Bronchial epithelial cell (primary cell): Measurements from ENCODE around the gene RNASEL. TPM values are rescaled to one million over a fixed set of nuclear protein-coding genes. Genes with fewer than 3 reads are reported as not detected.
"Not testable (repeated sequence)": the region's sequence is repeated elsewhere in the genome, so short reads cannot be mapped to it uniquely, and the experiment has no call there.

Experiments
- DNase-seq: peaks from one replicate; pipeline ENCODE4 v3.0.0-alpha.2; 2010; ENCODE audit warnings: low read depth
- FAIRE-seq: peaks from 2 replicates; lab custom pipeline; 2011; peaks lifted over from hg19 to GRCh38; lab: Jason Lieb, UNC
- H3K27me3 ChIP-seq: 2 replicates; pipeline ENCODE4 v1.5.1; 2011; ENCODE audit warnings: low read length; ENCODE audit not compliant: control insufficient read depth, insufficient read depth
- H3K36me3 ChIP-seq: 2 replicates; pipeline ENCODE4 v1.5.1; 2011; ENCODE audit warnings: low read length; ENCODE audit not compliant: control insufficient read depth, insufficient read depth
- H3K4me3 ChIP-seq: 2 replicates; pipeline ENCODE4 v1.5.1; 2011; ENCODE audit warnings: mild to moderate bottlenecking, low read depth, low read length, control low read depth
- total RNA-seq: library from RNA; depleted of rRNA; stranded (reverse); fragments of >200 nt; gene quantifications from 2 replicates; pipeline ENCODE4 v1.2.1, GENCODE V29; 2014
- TF ChIP-seq, protein P1 (sequence below): IDR thresholded peaks from 2 replicates; pipeline ENCODE4 v1.5.1; 2011; ENCODE audit warnings: mild to moderate bottlenecking, moderate library complexity, low read length, control low read depth, inconsistent platforms; ENCODE audit not compliant: insufficient read depth, severe bottlenecking

Gene RNASEL
- total RNA-seq, 1 donor from 2014 or later, result 3.2 TPM

DNA sequence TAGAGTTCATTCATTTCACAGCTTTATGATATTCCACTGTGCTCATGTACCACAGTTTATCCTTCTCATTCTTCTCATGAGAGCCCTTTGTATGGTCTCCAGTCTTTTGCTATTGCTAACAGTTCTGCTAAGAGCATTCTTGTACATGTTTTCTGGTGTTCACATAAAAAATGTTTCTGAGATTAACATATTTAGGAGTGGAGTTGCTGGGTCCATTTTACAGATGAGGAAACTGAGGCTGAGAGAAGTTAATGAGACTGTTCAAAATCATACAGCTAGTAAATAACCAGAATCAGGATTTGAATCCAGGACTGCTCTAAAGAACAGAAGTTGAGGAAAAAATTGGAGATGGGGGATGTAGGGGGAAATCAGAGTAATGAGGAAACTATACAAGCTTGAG is 44.0 kb upstream of the RNASEL start:
- Histone ChIP-seq H3K27me3 (no peaks in the 10 kb centered on the region), H3K36me3 (no peaks in the 10 kb centered on the region), H3K4me3 (no peak overlapping the region)
- TF ChIP-seq, protein P1, sequence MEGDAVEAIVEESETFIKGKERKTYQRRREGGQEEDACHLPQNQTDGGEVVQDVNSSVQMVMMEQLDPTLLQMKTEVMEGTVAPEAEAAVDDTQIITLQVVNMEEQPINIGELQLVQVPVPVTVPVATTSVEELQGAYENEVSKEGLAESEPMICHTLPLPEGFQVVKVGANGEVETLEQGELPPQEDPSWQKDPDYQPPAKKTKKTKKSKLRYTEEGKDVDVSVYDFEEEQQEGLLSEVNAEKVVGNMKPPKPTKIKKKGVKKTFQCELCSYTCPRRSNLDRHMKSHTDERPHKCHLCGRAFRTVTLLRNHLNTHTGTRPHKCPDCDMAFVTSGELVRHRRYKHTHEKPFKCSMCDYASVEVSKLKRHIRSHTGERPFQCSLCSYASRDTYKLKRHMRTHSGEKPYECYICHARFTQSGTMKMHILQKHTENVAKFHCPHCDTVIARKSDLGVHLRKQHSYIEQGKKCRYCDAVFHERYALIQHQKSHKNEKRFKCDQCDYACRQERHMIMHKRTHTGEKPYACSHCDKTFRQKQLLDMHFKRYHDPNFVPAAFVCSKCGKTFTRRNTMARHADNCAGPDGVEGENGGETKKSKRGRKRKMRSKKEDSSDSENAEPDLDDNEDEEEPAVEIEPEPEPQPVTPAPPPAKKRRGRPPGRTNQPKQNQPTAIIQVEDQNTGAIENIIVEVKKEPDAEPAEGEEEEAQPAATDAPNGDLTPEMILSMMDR, result no peak
- DNase-seq, result no peak
- no peak for FAIRE-seq

DNA sequence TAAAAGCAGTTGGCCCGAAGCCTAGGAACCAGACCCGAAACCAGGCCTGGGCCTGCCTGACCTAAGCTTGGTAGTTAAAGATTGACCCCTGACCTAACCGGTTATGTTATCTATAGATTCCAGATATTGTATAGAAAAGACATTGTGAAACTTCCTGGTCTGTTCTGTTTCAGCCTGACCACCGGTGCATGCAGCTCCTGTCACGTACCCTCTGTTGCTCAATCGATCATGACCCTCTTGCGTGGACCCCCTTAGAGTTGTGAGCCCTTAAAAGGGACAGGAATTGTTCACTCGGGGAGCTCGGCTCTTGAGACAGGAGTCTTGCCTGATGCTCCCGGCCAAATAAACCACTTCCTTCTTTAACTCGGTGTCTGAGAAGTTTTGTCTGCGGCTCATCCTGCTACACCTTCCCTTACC is 43.4 kb upstream of the RNASEL start:
- FAIRE-seq, DNase-seq: not testable (repeated sequence)

DNA sequence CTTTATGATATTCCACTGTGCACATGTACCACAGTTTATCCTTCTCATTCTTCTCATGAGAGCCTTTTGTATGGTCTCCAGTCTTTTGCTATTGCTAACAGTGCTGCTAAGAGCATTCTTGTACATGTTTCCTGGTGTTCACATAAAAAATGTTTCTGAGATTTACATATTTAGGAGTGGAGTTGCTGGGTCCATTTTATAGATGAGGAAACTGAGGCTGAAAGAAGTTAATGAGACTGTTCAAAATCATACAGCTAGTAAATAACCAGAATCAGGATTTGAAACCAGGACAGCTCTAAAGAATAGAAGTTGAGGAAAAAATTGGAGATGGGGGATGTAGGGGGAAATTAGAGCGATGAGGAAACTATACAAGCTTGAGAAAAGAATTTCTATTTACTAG is 42.9 kb upstream of the RNASEL start:
- no peak overlapping the region for H3K4me3 ChIP-seq
- FAIRE-seq, result no peak

More for the DNA sequence above, 43.4 kb upstream of the RNASEL start:
- not testable (repeated sequence) for H3K27me3 ChIP-seq, H3K36me3 ChIP-seq, H3K4me3 ChIP-seq

DNA sequence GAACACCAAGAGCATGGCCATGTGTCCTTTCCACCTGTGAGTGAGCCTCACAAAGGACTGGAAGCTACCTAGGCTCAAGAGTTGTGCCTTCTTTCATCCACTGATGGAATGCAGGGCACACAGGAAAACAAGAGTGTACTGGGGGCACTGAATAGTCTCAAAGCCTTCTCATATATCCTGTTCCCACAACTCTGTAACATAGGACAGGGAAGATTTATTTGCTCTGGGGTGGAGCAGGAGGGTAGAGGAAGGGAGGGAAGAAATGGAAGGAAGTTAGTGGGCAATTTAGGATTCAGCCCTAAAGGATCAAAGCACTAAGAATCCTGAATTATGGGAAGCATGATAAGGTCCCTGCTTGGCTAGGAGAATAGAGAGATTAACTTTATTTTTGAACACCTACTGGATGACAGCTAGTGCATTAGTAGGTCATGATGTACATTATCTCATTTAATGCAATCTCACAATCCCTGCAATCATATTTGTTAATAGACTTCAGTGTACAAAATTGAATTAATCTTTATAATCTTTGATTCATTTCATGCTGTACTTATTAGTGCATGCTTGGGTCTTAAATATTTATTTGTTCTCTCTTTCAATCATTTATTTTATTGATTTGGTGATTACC is 42.1 kb upstream of the RNASEL start:
- Histone ChIP-seq H3K4me3 (no peak overlapping the region), H3K36me3 (no peaks in the 10 kb centered on the region), H3K27me3 (no peaks in the 10 kb centered on the region)
- no peak for DNase-seq
- FAIRE-seq, result no peak
- TF ChIP-seq, protein P1, result no peak

More for the DNA sequence above, 42.9 kb upstream of the RNASEL start:
- no peaks in the 10 kb centered on the region for H3K36me3 ChIP-seq
- no peak for DNase-seq
- TF ChIP-seq, protein P1, result no peak
- no peaks in the 10 kb centered on the region for H3K27me3 ChIP-seq

DNA sequence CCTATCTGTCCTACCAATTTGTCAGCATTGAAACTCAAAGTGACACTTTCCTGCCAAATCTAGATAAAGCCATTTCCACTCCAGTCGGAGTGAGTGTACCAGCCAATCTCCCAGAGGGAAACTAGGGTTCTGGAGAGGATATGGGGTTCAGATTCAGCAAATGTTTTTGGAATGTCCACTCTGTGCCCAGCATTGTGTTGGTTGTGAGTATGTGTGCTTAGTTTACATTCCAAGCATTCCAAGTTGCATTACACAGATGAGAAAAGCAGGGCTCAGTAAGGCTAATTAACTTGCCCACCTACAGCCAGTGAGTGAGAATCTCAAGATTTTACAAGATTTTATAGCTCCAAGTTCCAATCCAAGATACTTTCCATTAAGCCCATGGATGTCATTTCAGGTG is 41.5 kb upstream of the RNASEL start:
- FAIRE-seq, result no peak

DNA sequence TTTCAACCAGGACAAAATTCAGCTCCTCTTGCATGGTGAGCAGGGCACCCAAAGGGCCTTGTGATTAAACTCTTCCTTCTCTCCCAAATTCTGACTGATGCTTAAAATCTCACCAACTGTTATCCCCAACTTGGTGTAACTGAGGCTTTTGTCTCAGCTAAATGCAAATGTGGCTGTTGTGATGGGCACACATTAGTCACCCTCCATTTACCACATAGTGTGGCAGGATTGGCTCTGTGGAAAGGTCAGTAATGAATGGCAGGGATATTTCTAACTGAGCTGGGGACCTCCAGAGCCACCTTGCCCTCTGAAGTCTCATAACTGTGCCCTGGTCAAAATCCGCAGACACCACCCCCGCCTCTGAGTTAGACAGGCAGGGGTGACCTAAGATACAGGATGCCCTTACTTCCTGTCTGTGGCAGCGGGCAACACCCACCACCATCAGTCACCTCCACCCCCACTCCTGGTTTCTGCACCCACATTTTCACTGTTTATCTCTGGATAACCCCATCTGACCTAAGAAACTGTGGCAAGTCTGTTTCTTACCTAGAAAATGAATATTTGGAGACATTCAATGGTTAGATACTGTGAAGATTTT is 40.5 kb upstream of the RNASEL start:
- Histone ChIP-seq H3K27me3 (no peaks in the 10 kb centered on the region), H3K36me3 (no peaks in the 10 kb centered on the region), H3K4me3 (no peak overlapping the region)
- DNase-seq (no peak), FAIRE-seq (no peak)
- TF ChIP-seq, protein P1, result no peak

More for the DNA sequence above, 41.5 kb upstream of the RNASEL start:
- DNase-seq, result no peak
- no peaks in the 10 kb centered on the region for H3K36me3 ChIP-seq
- TF ChIP-seq, protein P1, result no peak
- no peaks in the 10 kb centered on the region for H3K27me3 ChIP-seq
- no peak overlapping the region for H3K4me3 ChIP-seq
